ENCODE results near the gene CCDC186. TPM values are rescaled to one million over a fixed set of nuclear protein-coding genes. Genes with fewer than 3 reads are reported as not detected.
A peak's percentile ranks its signal among the peaks of the same experiment; 100 is the strongest.

Gene CCDC186
- total RNA-seq, 1 donor from 2014 or later: 18.8 TPM

DNA sequence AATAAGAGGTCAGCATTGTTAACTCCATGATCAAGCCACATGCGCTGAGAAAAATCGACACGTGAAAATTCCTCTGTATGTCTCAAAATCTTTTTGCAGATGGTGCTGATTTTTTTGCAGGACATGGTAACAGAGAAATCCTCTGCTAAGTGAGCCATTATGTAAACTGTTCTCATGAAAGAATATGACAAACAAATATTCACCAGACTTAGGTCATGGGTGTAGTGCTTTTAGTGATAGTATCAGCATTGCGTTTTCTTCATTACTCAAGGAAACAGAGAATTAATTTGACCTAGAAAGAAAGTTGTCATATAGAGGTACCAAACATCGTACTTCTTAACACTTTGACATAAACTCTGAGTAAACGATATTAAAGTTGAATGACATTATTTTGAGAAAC is 95.7 kb downstream of the CCDC186 start:
- peak overlapping the region; percentile 42 for H3K27ac ChIP-seq (replicated peaks)
- no peak for DNase-seq
- H3K9me3 ChIP-seq (replicated peaks): no peaks in the 10 kb centered on the region
- intact Hi-C loops (cut with micrococcal nuclease): no loop called here
- H3K27me3 ChIP-seq (ENCODE audit: low read depth): no peaks in the 10 kb centered on the region
- H3K4me1 ChIP-seq: peaks cover 8% of the 10 kb centered on the region
- H3K4me3 ChIP-seq: no peak overlapping the region
- H3K36me3 ChIP-seq: no peaks in the 10 kb centered on the region
- no peak for TF ChIP-seq CTCF (IDR thresholded peaks at IDR 0.05; ENCODE audit: borderline replicate concordance)

DNA sequence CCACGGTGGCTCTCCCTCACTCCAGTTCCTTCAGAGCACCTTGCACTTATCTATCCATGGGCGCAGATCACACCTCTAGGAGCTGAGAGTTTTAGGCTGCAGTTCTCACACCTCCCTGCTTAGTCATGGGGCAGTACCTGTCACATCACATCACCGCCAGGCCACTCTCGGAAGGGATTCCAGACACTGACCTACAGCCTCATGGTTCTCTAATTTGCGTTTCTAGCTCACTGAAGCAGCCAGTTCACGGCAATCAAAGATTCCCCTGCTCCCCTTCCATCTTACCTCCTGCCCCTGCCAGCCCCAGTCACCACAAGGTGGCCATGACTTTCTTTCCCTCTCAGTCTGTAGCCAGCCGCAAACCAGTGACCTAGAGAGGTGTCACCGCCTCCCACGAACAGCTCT is 96.2 kb downstream of the CCDC186 start:
- Histone ChIP-seq H3K36me3 (no peaks in the 10 kb centered on the region), H3K4me3 (no peak overlapping the region), H3K27ac (replicated peaks) (peak overlapping the region; percentile 42), H3K27me3 (ENCODE audit: low read depth) (no peaks in the 10 kb centered on the region), H3K4me1 (peaks cover 8% of the 10 kb centered on the region), H3K9me3 (replicated peaks) (no peaks in the 10 kb centered on the region)
- intact Hi-C loops (cut with micrococcal nuclease): no loop called here
- TF ChIP-seq CTCF (IDR thresholded peaks at IDR 0.05; ENCODE audit: borderline replicate concordance): peak; percentile 15
- DNase-seq: no peak

DNA sequence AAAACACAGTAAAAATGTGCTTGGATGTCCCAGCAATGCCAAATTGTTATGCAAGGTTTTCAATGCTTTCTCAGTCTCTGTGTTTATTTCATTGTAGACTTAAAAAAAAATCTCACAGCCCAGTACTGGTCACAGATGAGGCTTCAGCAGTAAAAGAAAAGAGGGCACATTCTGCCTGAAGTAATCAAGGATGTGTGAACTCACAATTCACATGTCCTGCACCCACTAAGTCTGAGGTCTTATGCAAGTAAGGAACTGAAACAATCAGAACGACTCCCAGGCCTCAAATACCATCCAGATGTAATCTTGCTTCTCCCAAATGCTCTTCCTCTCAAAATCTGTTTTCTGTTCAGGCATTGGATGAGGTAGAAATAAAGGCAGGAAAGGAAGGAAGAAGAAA is 96.7 kb downstream of the CCDC186 start:
- Histone ChIP-seq H3K4me3 (no peak overlapping the region), H3K27me3 (ENCODE audit: low read depth) (no peaks in the 10 kb centered on the region), H3K9me3 (replicated peaks) (no peaks in the 10 kb centered on the region), H3K4me1 (peaks cover 8% of the 10 kb centered on the region), H3K27ac (replicated peaks) (peak overlapping the region; percentile 42), H3K36me3 (no peaks in the 10 kb centered on the region)
- DNase-seq: no peak
- TF ChIP-seq CTCF (IDR thresholded peaks at IDR 0.05; ENCODE audit: borderline replicate concordance): no peak
- intact Hi-C loops (cut with micrococcal nuclease): no loop called here

GRCh38 chr10:114075093-114075492 is 98.9 kb downstream of the CCDC186 start:
- no peak for TF ChIP-seq CTCF (IDR thresholded peaks at IDR 0.05; ENCODE audit: borderline replicate concordance)
- H3K36me3 ChIP-seq: no peaks in the 10 kb centered on the region
- H3K4me3 ChIP-seq: no peak overlapping the region
- DNase-seq: no peak
- H3K27me3 ChIP-seq (ENCODE audit: low read depth): no peaks in the 10 kb centered on the region
- peaks cover 8% of the 10 kb centered on the region for H3K4me1 ChIP-seq
- intact Hi-C loops (cut with micrococcal nuclease): no loop called here
- no peaks in the 10 kb centered on the region for H3K9me3 ChIP-seq (replicated peaks)
- H3K27ac ChIP-seq (replicated peaks): no peak overlapping the region

DNA sequence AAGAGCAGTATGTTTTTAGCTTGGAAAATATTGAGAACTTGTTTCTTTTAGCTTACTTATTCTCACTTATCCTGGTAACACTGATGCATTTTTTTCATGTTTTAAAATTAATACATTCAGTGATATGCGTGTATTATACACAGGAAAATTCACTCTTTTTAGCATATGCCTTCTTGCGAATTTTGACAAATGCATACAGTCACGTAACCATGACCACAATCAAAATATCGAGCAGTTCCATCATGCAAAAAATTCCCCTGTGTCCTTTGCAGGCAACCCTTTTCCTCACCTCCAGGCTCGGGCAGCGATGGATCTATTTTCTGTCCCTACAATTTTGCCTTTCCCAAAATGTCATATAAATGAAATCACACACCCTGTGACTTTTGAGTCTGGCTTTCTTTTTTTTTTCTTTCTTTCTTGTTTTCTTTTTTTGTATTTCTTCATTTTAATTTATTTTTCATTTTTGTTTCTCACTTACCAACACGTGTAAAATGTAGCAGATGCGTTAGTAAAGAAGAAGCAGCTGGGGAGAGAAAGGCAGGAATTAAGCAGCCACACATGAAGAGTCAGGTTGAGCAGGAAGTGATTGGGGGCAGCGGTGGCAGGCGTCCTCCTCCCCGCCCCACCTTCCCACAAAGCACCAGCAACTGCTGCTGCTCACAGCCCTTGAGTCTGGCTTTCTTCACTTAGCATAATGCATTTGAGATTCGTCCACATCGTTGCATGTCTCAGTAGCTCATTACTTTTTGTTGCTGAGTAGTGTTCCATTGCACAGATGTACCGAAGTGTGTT is 100.4 kb downstream of the CCDC186 start:
- intact Hi-C loops (cut with micrococcal nuclease): no loop called here
- H3K36me3 ChIP-seq: no peaks in the 10 kb centered on the region
- no peaks in the 10 kb centered on the region for H3K27me3 ChIP-seq (ENCODE audit: low read depth)
- no peaks in the 10 kb centered on the region for H3K9me3 ChIP-seq (replicated peaks)
- peaks cover 12% of the 10 kb centered on the region for H3K4me1 ChIP-seq
- DNase-seq: no peak
- H3K4me3 ChIP-seq: no peak overlapping the region
- no peak for TF ChIP-seq CTCF (IDR thresholded peaks at IDR 0.05; ENCODE audit: borderline replicate concordance)
- H3K27ac ChIP-seq (replicated peaks): no peak overlapping the region

Data from left ventricle myocardium inferior (tissue), 1 donor.